Astrocyte (in vitro differentiated cells and primary cell): ENCODE measurements around the gene DIAPH3.

Source experiments
- CTCF ChIP-seq: IDR thresholded peaks from 2 replicates; pipeline ENCODE4 v1.5.1; 2011; ENCODE audit warnings: low read depth, mild to moderate bottlenecking, inconsistent platforms, low read length, moderate library complexity; ENCODE audit not compliant: insufficient read depth
- EZH2 ChIP-seq: IDR thresholded peaks from 2 replicates; pipeline ENCODE4 v1.6.1; 2012; ENCODE audit warnings: mild to moderate bottlenecking, low read length, inconsistent platforms; ENCODE audit not compliant: insufficient read depth

- no peak for TF ChIP-seq CTCF
- TF ChIP-seq EZH2 = no peak
Observed at GRCh38 chr13:60175571-60175970, 11.8 kb upstream of the DIAPH3 start.
